IPS DF 4.7 (cell line): Measurements from ENCODE around the gene TBC1D9.
A peak's percentile ranks its signal among the peaks of the same experiment; 100 is the strongest.
"Not testable (repeated sequence)": the region's sequence is repeated elsewhere in the genome, so short reads cannot be mapped to it uniquely, and the experiment has no call there.

Experiments used
- DNase-seq: peaks from one replicate; pipeline ENCODE4 v3.0.0-alpha.2; 2013; ENCODE audit warnings: low spot score; ENCODE audit errors: extremely low read depth

Gene TBC1D9

GRCh38 chr4:140756319-140757231 lies at the start of gene TBC1D9:
Gene TBC1D9, minus strand, starts transcription at chr4:140756385. Its CDS starts 340 bp downstream, at chr4:140756045.
- DNase-seq: peak; percentile 80

DNA sequence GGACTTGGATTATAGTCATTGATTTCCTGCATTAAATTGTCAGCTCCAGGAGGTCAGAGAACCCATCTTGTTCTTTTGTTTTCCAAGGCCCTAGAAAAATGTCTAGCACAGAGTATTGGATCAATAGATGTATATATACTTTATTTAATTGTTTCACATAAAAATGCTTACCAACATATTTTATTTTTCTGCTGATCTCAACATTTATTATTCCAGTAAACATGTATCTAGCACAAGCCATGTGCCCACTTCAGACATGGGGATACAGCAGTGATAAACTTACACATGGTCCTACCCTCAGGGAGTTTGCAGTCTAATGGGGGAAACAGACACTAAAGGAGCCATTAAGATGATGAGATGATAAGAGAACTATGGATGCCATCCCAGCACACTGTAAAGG lies 49.1 kb upstream of the TBC1D9 start:
- DNase-seq: no peak

GRCh38 chr4:140802591-140802990 lies 46.4 kb upstream of the TBC1D9 start:
- DNase-seq: no peak

DNA sequence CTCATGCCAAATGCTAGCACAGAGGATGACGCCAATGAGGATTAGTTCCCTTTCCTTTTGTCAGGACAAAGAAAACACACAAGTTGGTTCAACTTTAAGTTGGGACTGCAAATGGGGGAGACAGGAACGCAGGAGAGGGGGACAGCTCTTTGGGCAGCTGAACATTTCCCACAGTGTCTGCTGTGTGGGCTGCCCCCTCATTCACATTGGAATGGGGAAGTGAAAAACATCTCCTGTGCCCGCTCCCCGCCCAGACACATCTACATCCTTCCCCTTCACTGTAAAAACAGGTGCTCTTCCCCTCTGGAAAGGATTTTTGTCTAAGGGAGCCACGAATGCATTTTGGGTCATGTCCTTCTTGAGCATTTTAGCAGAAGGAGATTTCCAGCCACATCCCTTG lies 44.5 kb upstream of the TBC1D9 start:
- no peak for DNase-seq

- no peak for DNase-seq
Observed at GRCh38 chr4:140799686-140800225, 43.6 kb upstream of the TBC1D9 start.

GRCh38 chr4:140793291-140793690 lies 37.1 kb upstream of the TBC1D9 start:
- no peak for DNase-seq

- DNase-seq: no peak
Observed at GRCh38 chr4:140790765-140791164, 34.6 kb upstream of the TBC1D9 start.

- DNase-seq: no peak
Observed at GRCh38 chr4:140790171-140790570, 34.0 kb upstream of the TBC1D9 start.

DNA sequence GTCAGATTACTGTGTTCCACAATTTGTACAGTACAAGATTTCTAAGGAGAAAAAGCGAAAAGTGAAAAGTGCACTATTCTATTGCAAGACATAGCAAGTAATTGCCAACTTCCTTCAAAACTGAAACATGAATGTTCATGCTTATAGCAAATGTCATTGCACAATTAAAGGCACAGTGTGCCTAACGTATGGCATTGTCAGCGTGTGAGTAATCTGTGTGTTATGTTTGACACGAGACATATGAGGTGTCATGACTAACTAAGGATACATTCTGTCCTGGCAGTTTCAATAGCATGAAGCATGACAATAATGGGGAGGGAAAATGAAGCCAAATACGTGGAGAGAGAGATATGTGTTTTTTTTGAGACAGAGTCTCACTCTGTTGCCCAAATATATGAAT lies 33.6 kb upstream of the TBC1D9 start:
- DNase-seq: no peak

GRCh38 chr4:140782787-140783186 lies 26.6 kb upstream of the TBC1D9 start:
- not testable (repeated sequence) for DNase-seq

DNA sequence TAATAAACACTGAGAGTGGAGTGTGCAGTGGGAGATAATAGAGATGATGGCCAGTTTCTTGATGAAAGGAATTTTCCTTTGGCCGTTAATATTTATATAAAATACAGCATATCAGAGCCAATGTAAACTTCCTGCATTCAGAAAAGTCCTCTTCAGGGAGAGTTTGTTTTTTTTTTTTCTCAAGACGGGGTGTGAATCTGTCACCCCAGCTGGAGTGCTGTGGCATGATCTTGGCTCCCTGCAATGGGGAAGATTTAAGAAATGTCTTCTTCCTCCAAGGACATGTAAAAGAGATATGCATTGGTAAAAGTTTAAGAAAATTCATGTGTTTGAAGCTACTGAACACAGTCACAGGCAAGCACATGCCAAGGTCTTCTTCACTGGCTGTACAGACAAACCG lies 25.4 kb upstream of the TBC1D9 start:
- DNase-seq: no peak

GRCh38 chr4:140777894-140778293 lies 21.7 kb upstream of the TBC1D9 start:
- no peak for DNase-seq

DNA sequence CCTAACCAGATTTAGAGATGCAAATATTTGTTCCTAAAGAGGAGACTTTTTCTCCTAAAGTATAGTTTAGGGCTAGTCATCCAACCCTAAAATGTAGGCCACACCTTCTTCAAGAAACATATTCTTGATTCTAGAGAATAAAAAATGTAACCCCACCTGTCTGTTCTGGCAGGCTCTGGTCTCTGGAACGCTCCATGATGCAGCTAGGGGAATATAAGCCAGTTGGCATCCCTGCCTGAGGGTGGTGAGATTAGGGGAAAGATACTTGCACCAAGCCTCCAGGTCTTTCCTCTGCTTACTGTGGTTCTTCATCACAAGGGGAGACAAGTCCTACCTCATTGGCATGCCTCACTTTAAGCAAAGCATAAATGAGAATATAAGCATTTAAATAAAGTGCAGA lies 21.2 kb upstream of the TBC1D9 start:
- DNase-seq: no peak

DNA sequence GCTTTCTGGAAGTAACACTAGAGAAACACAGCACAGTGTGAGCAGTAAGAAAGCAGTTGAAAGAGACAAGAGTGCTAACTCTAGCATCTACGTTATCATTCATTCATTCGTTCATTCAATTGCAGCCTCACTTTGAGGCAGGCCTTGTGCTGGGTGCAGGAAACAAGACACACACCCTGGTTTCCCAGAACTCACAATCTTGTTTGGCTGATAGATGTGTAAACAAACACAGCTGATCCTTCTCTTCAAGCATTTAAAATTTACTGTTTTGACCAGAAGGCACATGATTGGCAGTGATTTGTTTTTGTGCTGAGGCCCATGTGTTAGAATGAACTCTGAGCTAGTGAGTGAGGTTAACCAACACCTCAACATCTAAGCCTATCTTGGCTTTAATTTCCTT lies 20.4 kb upstream of the TBC1D9 start:
- DNase-seq: no peak

DNA sequence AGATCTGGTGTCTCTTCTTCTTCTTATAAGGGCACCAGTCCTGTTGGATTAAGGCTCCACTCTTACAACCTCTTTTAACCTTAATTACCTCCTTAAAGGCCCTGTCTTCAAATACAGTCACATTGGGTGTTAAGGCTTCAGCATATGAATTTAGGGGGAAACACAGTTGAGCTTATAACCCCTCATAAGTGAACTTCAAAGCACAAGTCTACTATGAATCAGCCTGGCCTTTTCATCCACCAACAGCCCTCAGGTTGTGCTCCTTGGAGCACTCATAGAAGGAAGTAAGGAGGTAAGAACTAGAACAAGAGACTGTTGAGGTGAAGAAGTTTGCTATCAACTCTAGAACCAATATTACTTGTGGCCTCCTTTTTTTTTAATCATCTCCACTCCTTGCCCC lies 18.8 kb upstream of the TBC1D9 start:
- no peak for DNase-seq

GRCh38 chr4:140774510-140774909 lies 18.3 kb upstream of the TBC1D9 start:
- DNase-seq: no peak

GRCh38 chr4:140769209-140769608 lies 13.0 kb upstream of the TBC1D9 start:
- DNase-seq: no peak

DNA sequence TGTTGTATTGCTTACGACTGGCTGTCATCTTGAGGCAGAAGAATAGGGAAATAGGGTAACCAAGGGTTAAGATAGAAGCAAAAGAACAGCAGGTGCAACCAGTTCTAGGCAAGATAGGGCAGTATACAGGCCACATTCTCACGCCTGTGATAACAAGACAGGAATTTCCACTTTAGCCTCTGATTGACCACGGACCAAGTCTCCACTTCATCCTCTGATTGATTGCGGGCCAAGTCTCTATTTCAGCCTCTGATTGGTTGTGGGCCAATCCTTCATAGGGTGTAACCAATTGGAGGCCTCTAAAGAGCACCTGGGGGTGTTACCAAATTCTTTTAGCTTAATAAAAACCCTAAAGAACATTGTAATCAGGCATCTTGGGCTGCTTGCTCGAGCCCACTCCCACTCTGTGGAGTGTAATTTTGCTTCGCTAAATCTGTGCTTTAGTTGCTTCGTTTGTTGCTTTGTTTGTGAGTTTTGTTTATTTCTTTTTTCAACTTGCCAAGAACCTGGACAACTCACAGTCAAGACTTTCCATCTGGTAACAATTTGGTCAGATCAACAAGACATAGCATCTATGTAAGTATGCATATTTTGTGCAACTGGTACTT lies 8.7 kb upstream of the TBC1D9 start:
- no peak for DNase-seq

DNA sequence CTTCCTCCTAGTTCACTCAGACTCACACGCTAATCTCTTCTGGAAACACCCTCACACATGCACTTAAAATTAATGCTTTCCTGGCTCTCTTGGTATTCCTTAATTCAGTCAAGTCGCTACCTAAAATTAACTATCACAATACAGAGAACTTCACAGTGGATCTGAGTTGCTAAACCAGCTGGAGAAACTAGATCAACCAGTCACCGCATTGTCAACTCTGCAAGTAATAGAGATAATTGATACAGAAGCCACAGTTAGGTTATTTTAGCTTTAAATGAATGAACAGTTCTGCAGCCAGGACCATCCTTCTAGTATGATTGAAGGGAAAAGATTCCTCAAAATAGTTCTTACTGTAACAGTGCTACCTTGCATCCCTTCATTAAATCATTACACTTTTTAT lies 6.0 kb upstream of the TBC1D9 start:
- DNase-seq: no peak

- DNase-seq: no peak
Observed at GRCh38 chr4:140757232-140757630, 1.0 kb upstream of the TBC1D9 start.

GRCh38 chr4:140755774-140756318 lies 339 bp downstream of the TBC1D9 start:
- DNase-seq: no peak
